H9 (cell line): ENCODE results near the gene MINDY4. TPM values are rescaled to one million over a fixed set of nuclear protein-coding genes. Genes with fewer than 3 reads are reported as not detected.

ENCODE experiments used
- DNase-seq: peaks from one replicate; pipeline ENCODE4 v3.0.0-alpha.2; 2017
- H2AFZ ChIP-seq: one replicate; pipeline ENCODE4 v1.6.1; 2013; ENCODE audit warnings: mild to moderate bottlenecking, low read length, control low read depth, moderate library complexity
- H2AK5ac ChIP-seq: 2 replicates; pipeline ENCODE4 v1.6.1; 2013; ENCODE audit warnings: low read length, control low read depth, mixed read lengths; ENCODE audit not compliant: insufficient read length
- H2BK120ac ChIP-seq: one replicate; pipeline ENCODE4 v1.6.1; 2013; ENCODE audit warnings: low read depth, mild to moderate bottlenecking, low read length, control low read depth, inconsistent platforms; ENCODE audit not compliant: poor library complexity, severe bottlenecking
- H2BK12ac ChIP-seq: 2 replicates; pipeline ENCODE4 v1.6.1; 2013; ENCODE audit warnings: low read length, control low read depth, mixed read lengths, low read depth; ENCODE audit not compliant: insufficient read length
- H2BK15ac ChIP-seq: 2 replicates; pipeline ENCODE4 v1.6.1; 2013; ENCODE audit warnings: low read depth, low read length, control low read depth
- H2BK20ac ChIP-seq: one replicate; pipeline ENCODE4 v1.6.1; 2013; ENCODE audit warnings: low read depth, mild to moderate bottlenecking, low read length, control low read depth, inconsistent platforms; ENCODE audit not compliant: poor library complexity, severe bottlenecking
- H2BK5ac ChIP-seq: 2 replicates; pipeline ENCODE4 v1.6.1; 2013; ENCODE audit warnings: low read length, control low read depth, mixed read lengths; ENCODE audit not compliant: insufficient read length
- H3K14ac ChIP-seq: 2 replicates; pipeline ENCODE4 v1.6.1; 2013; ENCODE audit warnings: low read length, control low read depth; ENCODE audit not compliant: insufficient read depth
- H3K18ac ChIP-seq: 2 replicates; pipeline ENCODE4 v1.6.1; 2013; ENCODE audit warnings: low read depth, mild to moderate bottlenecking, mixed read lengths, low read length, control low read depth; ENCODE audit not compliant: insufficient read length
- H3K23ac ChIP-seq: 2 replicates; pipeline ENCODE4 v1.6.1; 2013; ENCODE audit warnings: low read length, control low read depth, mixed read lengths, low read depth; ENCODE audit not compliant: insufficient read length
- H3K23me2 ChIP-seq: 2 replicates; pipeline ENCODE4 v1.6.1; 2013; ENCODE audit warnings: low read depth, mild to moderate bottlenecking, mixed read lengths, low read length, control low read depth; ENCODE audit not compliant: insufficient read length, poor library complexity, severe bottlenecking
- H3K27ac ChIP-seq: 2 replicates; pipeline ENCODE4 v1.5.1; 2013; ENCODE audit warnings: low read length, control low read depth, mixed read lengths, low read depth; ENCODE audit not compliant: insufficient read length
- H3K27me3 ChIP-seq: 2 replicates; pipeline ENCODE4 v1.6.1; 2013; ENCODE audit warnings: low read length, control low read depth, inconsistent platforms; ENCODE audit not compliant: insufficient read depth
- H3K4ac ChIP-seq: 2 replicates; pipeline ENCODE4 v1.6.1; 2013; ENCODE audit warnings: low read depth, mild to moderate bottlenecking, control low read depth, inconsistent platforms, low read length, moderate library complexity
- H3K4me1 ChIP-seq: 2 replicates; pipeline ENCODE4 v1.6.1; 2013; ENCODE audit warnings: low read length, control low read depth, inconsistent platforms; ENCODE audit not compliant: insufficient read depth
- H3K4me2 ChIP-seq: 2 replicates; pipeline ENCODE4 v1.6.1; 2013; ENCODE audit warnings: low read length, control low read depth, mixed read lengths; ENCODE audit not compliant: insufficient read length, insufficient read depth
- H3K56ac ChIP-seq: 2 replicates; pipeline ENCODE4 v1.6.1; 2013; ENCODE audit warnings: low read depth, mild to moderate bottlenecking, mixed read lengths, low read length, control low read depth; ENCODE audit not compliant: insufficient read length
- H3K79me1 ChIP-seq: 2 replicates; pipeline ENCODE4 v1.6.1; 2013; ENCODE audit warnings: low read depth, mild to moderate bottlenecking, moderate library complexity, low read length, control low read depth, inconsistent platforms; ENCODE audit not compliant: insufficient read depth, poor library complexity, severe bottlenecking
- H3K79me2 ChIP-seq: 2 replicates; pipeline ENCODE4 v1.6.1; 2013; ENCODE audit warnings: low read length, control low read depth, inconsistent platforms; ENCODE audit not compliant: insufficient read depth
- H3K9ac ChIP-seq: 2 replicates; pipeline ENCODE4 v1.6.1; 2013; ENCODE audit warnings: low read length, control low read depth, mixed read lengths; ENCODE audit not compliant: insufficient read length; ENCODE audit errors: extremely low read depth
- H3K9me3 ChIP-seq: one replicate; pipeline ENCODE4 v1.6.1; 2013; ENCODE audit warnings: low read depth, low read length, inconsistent platforms; ENCODE audit not compliant: control insufficient read depth
- H3T11ph ChIP-seq: one replicate; pipeline ENCODE4 v1.6.1; 2013; ENCODE audit warnings: mild to moderate bottlenecking, low read length, control low read depth, inconsistent platforms
- H4K20me1 ChIP-seq: one replicate; pipeline ENCODE4 v1.6.1; 2013; ENCODE audit not compliant: control insufficient read depth, insufficient read length, insufficient read depth
- H4K5ac ChIP-seq: 2 replicates; pipeline ENCODE4 v1.6.1; 2013; ENCODE audit warnings: low read depth, mild to moderate bottlenecking, mixed read lengths, low read length, control low read depth; ENCODE audit not compliant: insufficient read length
- H4K8ac ChIP-seq: replicated peaks from 2 replicates; pipeline ENCODE4 v1.6.1; 2013; ENCODE audit warnings: low read length, control low read depth, mixed read lengths, low read depth; ENCODE audit not compliant: insufficient read length
- H4K91ac ChIP-seq: 2 replicates; pipeline ENCODE4 v1.6.1; 2013; ENCODE audit warnings: low read depth, mild to moderate bottlenecking, moderate library complexity, mixed read lengths, low read length, control low read depth; ENCODE audit not compliant: insufficient read length
- H3K27ac Mint-ChIP-seq, 3 experiments: 2 replicates in 2 of 3; 3 replicates in 1 of 3; pipeline ENCODE4 v1.8.0; 2020 to 2021; ENCODE audit warnings: mixed read lengths in 3 of 3, mild to moderate bottlenecking in 1 of 3, moderate library complexity in 1 of 3
- H3K27me3 Mint-ChIP-seq: 2 replicates; pipeline ENCODE4 v1.8.0; 2021; ENCODE audit warnings: low read depth, mild to moderate bottlenecking, moderate library complexity, mixed read lengths
- H3K36me3 Mint-ChIP-seq, 3 experiments: 2 replicates in 2 of 3; 3 replicates in 1 of 3; pipeline ENCODE4 v1.8.0; 2020 to 2021; ENCODE audit warnings: low read depth in 3 of 3, mixed read lengths in 3 of 3; ENCODE audit not compliant: insufficient read depth in 1 of 3
- H3K4me1 Mint-ChIP-seq, 2 experiments: 2 replicates each; pipeline ENCODE4 v1.8.0; 2020; ENCODE audit warnings: mixed read lengths in 2 of 2
- H3K4me3 Mint-ChIP-seq, 2 experiments: 2 replicates in 1 of 2; 3 replicates in 1 of 2; pipeline ENCODE4 v1.8.0; 2020 to 2021; ENCODE audit warnings: mild to moderate bottlenecking in 2 of 2, mixed read lengths in 2 of 2, moderate library complexity in 1 of 2
- H3K9me3 Mint-ChIP-seq, 2 experiments: 2 replicates in 1 of 2; 3 replicates in 1 of 2; pipeline ENCODE4 v1.8.0; 2020; ENCODE audit warnings: mild to moderate bottlenecking in 2 of 2, mixed read lengths in 2 of 2, moderate library complexity in 1 of 2
- CTCF ChIP-seq: fragments of 200-600 bp; sonication (generic); conservative IDR thresholded peaks from 3 replicates; pipeline ENCODE4 v1.8.0; 2021; ENCODE audit warnings: antibody characterized with exemption, mild to moderate bottlenecking
- WGBS: extraction: QIAGEN DNeasy Blood & Tissue Kit; methylation state at CpG from one replicate; pipeline ENCODE4 v1.1.7; 2013; ENCODE audit warnings: missing lambda C conversion rate, low lambda C conversion rate, mixed read lengths; ENCODE audit not compliant: insufficient read length; ENCODE audit errors: extremely low coverage; 5-methylcytosine and 5-hydroxymethylcytosine counted together
- total RNA-seq: library from RNA; stranded (reverse); gene quantifications from 2 replicates; pipeline ENCODE4 v1.2.1, GENCODE V29; 2021

Gene MINDY4
- total RNA-seq, 1 experiment from 2014 or later, result 3.1 TPM

GRCh38 chr7:30799206-30799975 is 28.2 kb downstream of the MINDY4 start:
- Histone ChIP-seq H2AK5ac (no peak overlapping the region), H3K79me1 (no peaks in the 10 kb centered on the region), H3K4ac (no peak overlapping the region), H3K79me2 (no peaks in the 10 kb centered on the region), H2BK120ac (no peak overlapping the region), H4K5ac (no peak overlapping the region), H3K27me3 (no peaks in the 10 kb centered on the region), H3K23ac (no peak overlapping the region), H3K18ac (no peak overlapping the region), H3K9ac (no peak overlapping the region), H3K56ac (no peak overlapping the region), H4K91ac (no peak overlapping the region), H2BK12ac (no peak overlapping the region), H2BK15ac (no peak overlapping the region), H3K14ac (no peak overlapping the region), H4K20me1 (no peaks in the 10 kb centered on the region), H3K4me1 (no peaks in the 10 kb centered on the region), H2BK5ac (no peak overlapping the region), H4K8ac (no peak overlapping the region), H3K9me3 (no peaks in the 10 kb centered on the region), H2BK20ac (no peak overlapping the region), H3K4me2 (no peak overlapping the region), H3T11ph (no peak overlapping the region), H2AFZ (no peak overlapping the region), H3K27ac (no peak overlapping the region), H3K23me2 (no peaks in the 10 kb centered on the region)
- peak overlapping the region in 1 of 3 experiments; percentile 71; a peak in 2 of 7 replicates for H3K27ac Mint-ChIP-seq
- DNase-seq, result no peak
- H3K27me3 Mint-ChIP-seq, result no peaks in the 10 kb centered on the region; the same call in 1 of the 2 replicates
- no peak for TF ChIP-seq CTCF
- WGBS, result no CpG with 5 or more reads among the region's 2 CpGs
- H3K36me3 Mint-ChIP-seq, result no peaks in the 10 kb centered on the region; a peak in 1 of 7 replicates
- peaks cover 0 to 5% of the 10 kb centered on the region in 2 experiments; a peak in 2 of 4 replicates for H3K4me1 Mint-ChIP-seq
- H3K9me3 Mint-ChIP-seq, result no peaks in the 10 kb centered on the region
- no peak overlapping the region; a peak in 1 of 5 replicates for H3K4me3 Mint-ChIP-seq
